Measurements from ENCODE around the gene ACAP3. TPM values are rescaled to one million over a fixed set of nuclear protein-coding genes. Genes with fewer than 3 reads are reported as not detected.

Gene ACAP3
- total and polyA plus RNA-seq, 4 donors: 18.7 to 62.8 (median 37.8) TPM

DNA sequence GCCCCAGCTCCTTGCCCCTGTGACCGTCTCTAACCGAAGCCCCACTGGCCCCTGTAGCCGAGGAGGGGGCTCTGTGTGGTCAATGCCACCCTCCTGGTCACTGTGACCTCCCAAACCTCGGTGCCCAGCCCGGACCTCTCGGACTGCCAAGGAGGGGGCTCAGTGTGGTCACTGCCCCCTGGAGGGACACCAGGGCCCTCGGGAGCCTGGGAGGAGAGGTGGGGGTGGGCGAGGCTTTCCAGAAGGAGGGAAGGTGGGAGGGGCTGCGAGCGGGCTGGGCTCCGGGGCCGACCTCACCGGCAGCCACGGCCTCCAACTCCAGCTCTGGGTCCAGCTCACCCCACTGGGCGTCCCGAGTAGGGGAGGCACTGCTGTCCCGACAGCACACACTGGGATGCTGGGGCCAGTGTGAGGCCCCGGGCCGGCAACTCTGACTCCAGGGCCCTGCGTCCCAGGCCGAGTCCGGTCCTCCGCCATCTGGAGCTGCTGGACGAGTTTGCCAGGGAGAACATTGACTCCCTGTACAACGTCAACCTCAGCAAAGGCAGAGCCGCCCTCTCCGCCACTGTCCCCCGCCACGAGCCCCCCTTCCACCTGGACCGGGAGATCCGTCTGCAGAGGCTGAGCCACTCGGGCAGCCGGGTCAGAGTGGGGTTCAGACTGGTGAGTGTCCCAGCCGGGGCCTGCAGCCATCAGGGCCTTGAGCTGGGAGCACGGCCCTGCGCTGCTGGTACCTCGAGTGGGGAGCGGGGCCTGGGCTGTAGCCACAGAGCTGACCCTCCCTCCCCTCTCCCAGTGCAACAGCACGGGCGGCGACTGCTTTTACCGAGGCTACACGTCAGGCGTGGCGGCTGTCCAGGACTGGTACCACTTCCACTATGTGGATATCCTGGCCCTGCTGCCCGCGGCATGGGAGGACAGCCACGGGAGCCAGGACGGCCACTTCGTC is 21.1 kb downstream of the ACAP3 start:
- peaks cover 0 to 2% (median 0%) of the 10 kb centered on the region in 4 donors for H3K9me3 ChIP-seq (ENCODE audit: control insufficient read depth in 4 of 4, insufficient read depth in 3 of 4, low read length in 3 of 4)
- no peaks in the 10 kb centered on the region for H3K36me3 ChIP-seq (ENCODE audit: control insufficient read depth in 4 of 4, insufficient read depth in 4 of 4, low read length in 4 of 4)
- ATAC-seq (ENCODE audit: insufficient read depth, low FRiP score): no peak
- H3K4me1 ChIP-seq (ENCODE audit: control insufficient read depth in 5 of 5, insufficient read depth in 5 of 5, low read length in 5 of 5): peaks cover 0 to 2% (median 0%) of the 10 kb centered on the region in 5 donors
- no peak overlapping the region for H3K4me3 ChIP-seq
- TF ChIP-seq, protein P1, sequence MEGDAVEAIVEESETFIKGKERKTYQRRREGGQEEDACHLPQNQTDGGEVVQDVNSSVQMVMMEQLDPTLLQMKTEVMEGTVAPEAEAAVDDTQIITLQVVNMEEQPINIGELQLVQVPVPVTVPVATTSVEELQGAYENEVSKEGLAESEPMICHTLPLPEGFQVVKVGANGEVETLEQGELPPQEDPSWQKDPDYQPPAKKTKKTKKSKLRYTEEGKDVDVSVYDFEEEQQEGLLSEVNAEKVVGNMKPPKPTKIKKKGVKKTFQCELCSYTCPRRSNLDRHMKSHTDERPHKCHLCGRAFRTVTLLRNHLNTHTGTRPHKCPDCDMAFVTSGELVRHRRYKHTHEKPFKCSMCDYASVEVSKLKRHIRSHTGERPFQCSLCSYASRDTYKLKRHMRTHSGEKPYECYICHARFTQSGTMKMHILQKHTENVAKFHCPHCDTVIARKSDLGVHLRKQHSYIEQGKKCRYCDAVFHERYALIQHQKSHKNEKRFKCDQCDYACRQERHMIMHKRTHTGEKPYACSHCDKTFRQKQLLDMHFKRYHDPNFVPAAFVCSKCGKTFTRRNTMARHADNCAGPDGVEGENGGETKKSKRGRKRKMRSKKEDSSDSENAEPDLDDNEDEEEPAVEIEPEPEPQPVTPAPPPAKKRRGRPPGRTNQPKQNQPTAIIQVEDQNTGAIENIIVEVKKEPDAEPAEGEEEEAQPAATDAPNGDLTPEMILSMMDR (IDR thresholded peaks at IDR 0.05; ENCODE audit: control extremely low read depth, extremely low read depth): no peak
- WGBS, 2 donors: 62 to 70% methylated on average over 35 to 50 of the region's 50 CpGs
- no peak overlapping the region for H3K9ac ChIP-seq (ENCODE audit: insufficient read depth in 1 of 2, low read length in 2 of 2)
- no peak overlapping the region for H3K27ac ChIP-seq (ENCODE audit: low read depth in 1 of 2, low read length in 1 of 2)
- no peak for DNase-seq
- peaks cover 0 to 6% (median 0%) of the 10 kb centered on the region in 3 donors for H3K27me3 ChIP-seq (ENCODE audit: control insufficient read depth in 3 of 3, insufficient read depth in 3 of 3, low read length in 2 of 3)

DNA sequence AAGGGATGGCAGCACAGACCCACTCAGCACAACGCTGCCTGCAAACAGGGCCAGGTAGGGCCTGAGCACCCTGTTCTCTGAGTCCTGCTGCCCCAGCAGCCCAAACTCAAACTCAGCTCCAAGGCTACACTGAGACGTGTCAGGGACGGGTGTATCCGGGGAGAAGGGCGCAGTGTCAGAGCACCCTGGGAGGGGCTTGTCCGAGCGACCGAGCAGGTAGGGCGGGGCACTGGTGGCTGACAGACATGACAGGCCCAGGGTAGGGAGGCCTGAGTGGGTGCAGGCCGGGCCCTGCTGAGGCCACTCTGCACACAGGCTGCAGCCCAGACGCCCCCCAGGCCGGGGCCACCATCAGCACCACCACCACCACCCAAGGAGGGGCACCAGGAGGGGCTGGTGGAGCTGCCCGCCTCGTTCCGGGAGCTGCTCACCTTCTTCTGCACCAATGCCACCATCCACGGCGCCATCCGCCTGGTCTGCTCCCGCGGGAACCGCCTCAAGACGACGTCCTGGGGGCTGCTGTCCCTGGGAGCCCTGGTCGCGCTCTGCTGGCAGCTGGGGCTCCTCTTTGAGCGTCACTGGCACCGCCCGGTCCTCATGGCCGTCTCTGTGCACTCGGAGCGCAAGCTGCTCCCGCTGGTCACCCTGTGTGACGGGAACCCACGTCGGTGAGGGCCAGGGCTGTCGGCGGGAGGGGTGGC is 22.0 kb downstream of the ACAP3 start:
- Histone ChIP-seq H3K27ac (ENCODE audit: low read depth in 1 of 2, low read length in 1 of 2) (no peak overlapping the region), H3K4me1 (ENCODE audit: control insufficient read depth in 5 of 5, insufficient read depth in 5 of 5, low read length in 5 of 5) (peaks cover 0 to 2% (median 0%) of the 10 kb centered on the region in 5 donors), H3K4me3 (no peak overlapping the region), H3K27me3 (ENCODE audit: control insufficient read depth in 3 of 3, insufficient read depth in 3 of 3, low read length in 2 of 3) (peaks cover 0 to 6% (median 0%) of the 10 kb centered on the region in 3 donors), H3K9ac (ENCODE audit: insufficient read depth in 1 of 2, low read length in 2 of 2) (no peak overlapping the region), H3K36me3 (ENCODE audit: control insufficient read depth in 4 of 4, insufficient read depth in 4 of 4, low read length in 4 of 4) (no peaks in the 10 kb centered on the region), H3K9me3 (ENCODE audit: control insufficient read depth in 4 of 4, insufficient read depth in 3 of 4, low read length in 3 of 4) (peaks cover 0 to 2% (median 0%) of the 10 kb centered on the region in 4 donors)
- TF ChIP-seq, protein P1 (IDR thresholded peaks at IDR 0.05; ENCODE audit: control extremely low read depth, extremely low read depth): no peak
- WGBS, 2 donors: 62 to 75% methylated on average over 35 to 37 of the region's 37 CpGs
- DNase-seq (no peak), ATAC-seq (ENCODE audit: insufficient read depth, low FRiP score) (no peak)

DNA sequence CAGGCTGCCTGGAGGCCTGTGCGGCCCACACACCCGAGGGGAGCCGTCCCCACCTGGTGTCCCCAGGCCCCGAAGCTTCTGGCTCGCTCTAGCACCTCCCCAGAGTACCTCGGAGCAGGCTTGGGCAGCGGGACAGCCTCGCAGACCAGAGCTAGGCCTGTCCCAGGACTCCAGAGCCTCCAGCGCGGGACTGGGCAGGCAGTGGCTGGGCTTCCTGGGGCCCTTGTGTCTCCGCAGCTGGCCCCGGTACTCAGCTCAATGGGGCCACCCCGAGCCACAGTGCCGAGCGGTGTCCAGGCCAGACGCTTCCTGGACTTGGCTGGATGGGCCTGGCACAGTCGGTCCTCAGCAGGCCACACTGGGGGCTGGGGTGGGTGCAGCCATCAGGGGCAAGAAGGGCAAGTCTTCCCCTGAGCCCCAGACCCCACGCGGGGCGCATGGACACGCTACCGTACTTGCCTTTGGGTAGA is 22.6 kb downstream of the ACAP3 start:
- H3K27me3 ChIP-seq (ENCODE audit: control insufficient read depth in 3 of 3, insufficient read depth in 3 of 3, low read length in 2 of 3): peaks cover 0 to 6% (median 0%) of the 10 kb centered on the region in 3 donors
- H3K4me3 ChIP-seq: no peak overlapping the region
- peaks cover 0 to 2% (median 0%) of the 10 kb centered on the region in 4 donors for H3K9me3 ChIP-seq (ENCODE audit: control insufficient read depth in 4 of 4, insufficient read depth in 3 of 4, low read length in 3 of 4)
- ATAC-seq (ENCODE audit: insufficient read depth, low FRiP score): no peak
- no peak overlapping the region for H3K27ac ChIP-seq (ENCODE audit: low read depth in 1 of 2, low read length in 1 of 2)
- H3K9ac ChIP-seq (ENCODE audit: insufficient read depth in 1 of 2, low read length in 2 of 2): no peak overlapping the region
- no peaks in the 10 kb centered on the region for H3K36me3 ChIP-seq (ENCODE audit: control insufficient read depth in 4 of 4, insufficient read depth in 4 of 4, low read length in 4 of 4)
- TF ChIP-seq, protein P1 (IDR thresholded peaks at IDR 0.05; ENCODE audit: control extremely low read depth, extremely low read depth): no peak
- 92 to 94% methylated on average over 22 of the region's 22 CpGs for WGBS, 2 donors
- peaks cover 0 to 2% (median 0%) of the 10 kb centered on the region in 5 donors for H3K4me1 ChIP-seq (ENCODE audit: control insufficient read depth in 5 of 5, insufficient read depth in 5 of 5, low read length in 5 of 5)
- no peak for DNase-seq

All from lung (tissue), 12 donors.